K562 (cell line): Measurements from ENCODE around the gene DYRK1B. TPM values are rescaled to one million over a fixed set of nuclear protein-coding genes. Genes with fewer than 3 reads are reported as not detected.
A peak's percentile ranks its signal among the peaks of the same experiment; 100 is the strongest.

Experiments
- BCOR ChIP-seq: fragments of 450-650 bp; IDR thresholded peaks from 2 replicates; pipeline ENCODE4 v1.6.1; 2016
- DNMT1 ChIP-seq: fragments of 450-650 bp; IDR thresholded peaks from 2 replicates; pipeline ENCODE4 v1.6.1; 2016; ENCODE audit warnings: antibody characterized with exemption, mild to moderate bottlenecking
- HDAC1 ChIP-seq, 2 experiments: fragments of 450-650 bp; IDR thresholded peaks; 2 replicates each; pipeline ENCODE4 v1.6.1; 2016 to 2017; ENCODE audit warnings: inconsistent platforms in 1 of 2, mild to moderate bottlenecking in 1 of 2, moderate library complexity in 1 of 2
- MCM7 ChIP-seq, 2 experiments: fragments of 450-650 bp; IDR thresholded peaks; 2 replicates each; pipeline ENCODE4 v1.6.1; 2016 to 2018
- MEF2A ChIP-seq: IDR thresholded peaks from 2 replicates; pipeline ENCODE4 v1.6.1; 2011; ENCODE audit warnings: low read depth, mild to moderate bottlenecking, low read length, moderate library complexity; ENCODE audit not compliant: control insufficient read depth
- MEF2D ChIP-seq: conservative IDR thresholded peaks from 2 replicates; pipeline ENCODE4 v1.6.1; 2016; ENCODE audit warnings: low read depth, missing genetic modification characterization, missing compliant biosample characterization
- NUFIP1 ChIP-seq: fragments of 450-650 bp; IDR thresholded peaks from 2 replicates; pipeline ENCODE4 v1.6.1; 2018; ENCODE audit not compliant: partially characterized antibody
- SAFB ChIP-seq: fragments of 200-400 bp; formaldehyde crosslinking; IDR thresholded peaks from 2 replicates; pipeline ENCODE4 v1.6.1; 2017; ENCODE audit warnings: low read depth, low read length, borderline replicate concordance
- TAF1 ChIP-seq: IDR thresholded peaks from 2 replicates; pipeline ENCODE4 v1.6.1; 2011; ENCODE audit warnings: mild to moderate bottlenecking, low read length, moderate library complexity; ENCODE audit not compliant: insufficient read depth, control insufficient read depth, severe bottlenecking; ENCODE audit errors: extremely low read depth
- TBP ChIP-seq: optimal IDR thresholded peaks from 2 replicates; pipeline ENCODE3; 2011; ENCODE audit warnings: low read depth, low read length, improper control_type of control experiment
- ZNF174 ChIP-seq: fragments of 250-450 bp; sonication (Bioruptor Pico); IDR thresholded peaks from 2 replicates; pipeline ENCODE4 v1.4.0; 2020; ENCODE audit warnings: mild to moderate bottlenecking
- ZNF41 ChIP-seq: fragments of 250-450 bp; sonication (Bioruptor Pico); conservative IDR thresholded peaks from 2 replicates; pipeline ENCODE4 v1.4.0; 2020; ENCODE audit warnings: mild to moderate bottlenecking
- ZNF436 ChIP-seq: fragments of 250-450, 450-650 bp; sonication (Bioruptor Pico); formaldehyde crosslinking; IDR thresholded peaks from 2 replicates; pipeline ENCODE4 v1.7.0; 2020; ENCODE audit warnings: mild to moderate bottlenecking
- polyA plus RNA-seq, 8 experiments: library from polyadenylated mRNA; depleted of rRNA in 4 of 8; stranded (reverse) in 5 of 8; unstranded in 3 of 8; fragments of >200 nt; fragmentation: Nextera tagmentation in 2 of 8; fragmentation: Illumina TruSeq in 1 of 8; extraction: Ambion mirVana in 2 of 8; extraction: Trizol in 1 of 8; gene quantifications; 2 replicates each; pipeline versions ENCODE4 v1.2.1 to v1.2.3, GENCODE V29; 2011 to 2014; ENCODE audit warnings: inconsistent platforms in 1 of 8, missing spikeins in 1 of 8
- total RNA-seq, 7 experiments: library from RNA; depleted of rRNA in 6 of 7; stranded (reverse); fragments of >200 nt in 6 of 7; fragmentation: Illumina TruSeq in 2 of 7; extraction: Trizol in 2 of 7; gene quantifications; 2 replicates each; pipeline versions ENCODE4 v1.2.1 to v1.2.3, GENCODE V29; 2011 to 2021; ENCODE audit warnings: low replicate concordance in 1 of 7
- TF ChIP-seq, protein P1 (sequence below): fragments of 150-350 bp; conservative IDR thresholded peaks from 2 replicates; pipeline ENCODE4 v1.6.1; 2014; ENCODE audit warnings: low read length
- TF ChIP-seq, protein P2 (sequence below): sonication (generic); formaldehyde crosslinking; IDR thresholded peaks from 2 replicates; pipeline ENCODE4 v1.8.0; 2022; ENCODE audit warnings: mild to moderate bottlenecking, missing genetic modification reagents
- TF ChIP-seq, protein P3 (sequence below), 2 experiments: fragments of 450-650 bp; conservative IDR thresholded peaks; 2 replicates each; pipeline ENCODE4 v1.6.1; 2017; ENCODE audit warnings: mild to moderate bottlenecking in 2 of 2, moderate library complexity in 2 of 2
- TF ChIP-seq, protein P4 (sequence below): sonication (generic); formaldehyde crosslinking; IDR thresholded peaks from 2 replicates; pipeline ENCODE4 v1.8.0; 2022; ENCODE audit warnings: mild to moderate bottlenecking, low read depth, missing genetic modification reagents
- TF ChIP-seq, protein P5 (sequence below), 2 experiments: IDR thresholded peaks; 2 replicates each; pipeline ENCODE4 v1.6.1; 2012; ENCODE audit warnings: improper control_type of control experiment in 2 of 2, low read depth in 2 of 2, low read length in 2 of 2, borderline replicate concordance in 1 of 2
- TF ChIP-seq, protein P6 (sequence below): fragments of 450-650 bp; formaldehyde crosslinking; conservative IDR thresholded peaks from 2 replicates; pipeline ENCODE4 v1.4.0; 2022; ENCODE audit warnings: mild to moderate bottlenecking, missing genetic modification characterization

Gene DYRK1B
- total and polyA plus RNA-seq, 9 of the 15 experiments (the other 6 are each of a cell fraction or from before 2014, with no cell fraction given), result 0.91 to 5.2 (median 1.5) TPM; not detected in 2

DNA sequence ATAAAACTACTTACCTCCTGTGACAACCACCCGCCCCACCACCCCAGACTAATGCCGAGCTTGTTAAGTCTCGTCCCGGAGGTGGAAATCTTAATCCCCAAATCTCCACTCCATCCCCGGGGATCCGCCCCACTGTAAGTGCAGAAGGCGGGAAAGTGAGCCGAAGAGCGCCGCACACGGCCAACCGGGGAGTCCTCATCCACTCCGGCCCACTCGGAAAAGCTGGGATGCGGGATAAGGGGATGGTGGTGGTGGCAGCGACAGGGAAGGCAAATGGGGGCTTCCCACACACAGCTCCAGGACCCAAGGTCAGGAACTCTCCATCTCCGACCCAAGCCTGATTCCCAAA lies 11.6 kb upstream of the DYRK1B start (continued):
- TF ChIP-seq, protein P1, sequence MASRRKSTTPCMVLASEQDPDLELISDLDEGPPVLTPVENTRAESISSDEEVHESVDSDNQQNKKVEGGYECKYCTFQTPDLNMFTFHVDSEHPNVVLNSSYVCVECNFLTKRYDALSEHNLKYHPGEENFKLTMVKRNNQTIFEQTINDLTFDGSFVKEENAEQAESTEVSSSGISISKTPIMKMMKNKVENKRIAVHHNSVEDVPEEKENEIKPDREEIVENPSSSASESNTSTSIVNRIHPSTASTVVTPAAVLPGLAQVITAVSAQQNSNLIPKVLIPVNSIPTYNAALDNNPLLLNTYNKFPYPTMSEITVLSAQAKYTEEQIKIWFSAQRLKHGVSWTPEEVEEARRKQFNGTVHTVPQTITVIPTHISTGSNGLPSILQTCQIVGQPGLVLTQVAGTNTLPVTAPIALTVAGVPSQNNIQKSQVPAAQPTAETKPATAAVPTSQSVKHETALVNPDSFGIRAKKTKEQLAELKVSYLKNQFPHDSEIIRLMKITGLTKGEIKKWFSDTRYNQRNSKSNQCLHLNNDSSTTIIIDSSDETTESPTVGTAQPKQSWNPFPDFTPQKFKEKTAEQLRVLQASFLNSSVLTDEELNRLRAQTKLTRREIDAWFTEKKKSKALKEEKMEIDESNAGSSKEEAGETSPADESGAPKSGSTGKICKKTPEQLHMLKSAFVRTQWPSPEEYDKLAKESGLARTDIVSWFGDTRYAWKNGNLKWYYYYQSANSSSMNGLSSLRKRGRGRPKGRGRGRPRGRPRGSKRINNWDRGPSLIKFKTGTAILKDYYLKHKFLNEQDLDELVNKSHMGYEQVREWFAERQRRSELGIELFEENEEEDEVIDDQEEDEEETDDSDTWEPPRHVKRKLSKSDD, result no peak
- TF ChIP-seq TBP, result no peak
- TF ChIP-seq SAFB, result no peak
- 0 out of 2 replicates have a peak, but pooled peaks have one; percentile 2 for TF ChIP-seq BCOR
- TF ChIP-seq, protein P2, sequence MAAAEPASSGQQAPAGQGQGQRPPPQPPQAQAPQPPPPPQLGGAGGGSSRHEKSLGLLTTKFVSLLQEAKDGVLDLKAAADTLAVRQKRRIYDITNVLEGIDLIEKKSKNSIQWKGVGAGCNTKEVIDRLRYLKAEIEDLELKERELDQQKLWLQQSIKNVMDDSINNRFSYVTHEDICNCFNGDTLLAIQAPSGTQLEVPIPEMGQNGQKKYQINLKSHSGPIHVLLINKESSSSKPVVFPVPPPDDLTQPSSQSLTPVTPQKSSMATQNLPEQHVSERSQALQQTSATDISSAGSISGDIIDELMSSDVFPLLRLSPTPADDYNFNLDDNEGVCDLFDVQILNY (CRISPR knock-in tag), result no peak
- no peak for TF ChIP-seq NUFIP1
- TF ChIP-seq, protein P3, sequence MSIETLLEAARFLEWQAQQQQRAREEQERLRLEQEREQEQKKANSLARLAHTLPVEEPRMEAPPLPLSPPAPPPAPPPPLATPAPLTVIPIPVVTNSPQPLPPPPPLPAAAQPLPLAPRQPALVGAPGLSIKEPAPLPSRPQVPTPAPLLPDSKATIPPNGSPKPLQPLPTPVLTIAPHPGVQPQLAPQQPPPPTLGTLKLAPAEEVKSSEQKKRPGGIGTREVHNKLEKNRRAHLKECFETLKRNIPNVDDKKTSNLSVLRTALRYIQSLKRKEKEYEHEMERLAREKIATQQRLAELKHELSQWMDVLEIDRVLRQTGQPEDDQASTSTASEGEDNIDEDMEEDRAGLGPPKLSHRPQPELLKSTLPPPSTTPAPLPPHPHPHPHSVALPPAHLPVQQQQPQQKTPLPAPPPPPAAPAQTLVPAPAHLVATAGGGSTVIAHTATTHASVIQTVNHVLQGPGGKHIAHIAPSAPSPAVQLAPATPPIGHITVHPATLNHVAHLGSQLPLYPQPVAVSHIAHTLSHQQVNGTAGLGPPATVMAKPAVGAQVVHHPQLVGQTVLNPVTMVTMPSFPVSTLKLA (conservative IDR thresholded peaks at IDR 0.05), result no peak
- TF ChIP-seq TAF1, result peak; percentile 46
- TF ChIP-seq HDAC1 (IDR thresholded peaks at IDR 0.05), result peak in 1 of 2 experiments; percentile 20; a peak in 2 of 4 replicates
- TF ChIP-seq ZNF174, result no peak
- no peak for TF ChIP-seq MCM7 (IDR thresholded peaks at IDR 0.05)
- TF ChIP-seq, protein P4, sequence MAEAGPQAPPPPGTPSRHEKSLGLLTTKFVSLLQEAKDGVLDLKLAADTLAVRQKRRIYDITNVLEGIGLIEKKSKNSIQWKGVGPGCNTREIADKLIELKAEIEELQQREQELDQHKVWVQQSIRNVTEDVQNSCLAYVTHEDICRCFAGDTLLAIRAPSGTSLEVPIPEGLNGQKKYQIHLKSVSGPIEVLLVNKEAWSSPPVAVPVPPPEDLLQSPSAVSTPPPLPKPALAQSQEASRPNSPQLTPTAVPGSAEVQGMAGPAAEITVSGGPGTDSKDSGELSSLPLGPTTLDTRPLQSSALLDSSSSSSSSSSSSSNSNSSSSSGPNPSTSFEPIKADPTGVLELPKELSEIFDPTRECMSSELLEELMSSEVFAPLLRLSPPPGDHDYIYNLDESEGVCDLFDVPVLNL (CRISPR knock-in tag), result no peak
- TF ChIP-seq, protein P5, sequence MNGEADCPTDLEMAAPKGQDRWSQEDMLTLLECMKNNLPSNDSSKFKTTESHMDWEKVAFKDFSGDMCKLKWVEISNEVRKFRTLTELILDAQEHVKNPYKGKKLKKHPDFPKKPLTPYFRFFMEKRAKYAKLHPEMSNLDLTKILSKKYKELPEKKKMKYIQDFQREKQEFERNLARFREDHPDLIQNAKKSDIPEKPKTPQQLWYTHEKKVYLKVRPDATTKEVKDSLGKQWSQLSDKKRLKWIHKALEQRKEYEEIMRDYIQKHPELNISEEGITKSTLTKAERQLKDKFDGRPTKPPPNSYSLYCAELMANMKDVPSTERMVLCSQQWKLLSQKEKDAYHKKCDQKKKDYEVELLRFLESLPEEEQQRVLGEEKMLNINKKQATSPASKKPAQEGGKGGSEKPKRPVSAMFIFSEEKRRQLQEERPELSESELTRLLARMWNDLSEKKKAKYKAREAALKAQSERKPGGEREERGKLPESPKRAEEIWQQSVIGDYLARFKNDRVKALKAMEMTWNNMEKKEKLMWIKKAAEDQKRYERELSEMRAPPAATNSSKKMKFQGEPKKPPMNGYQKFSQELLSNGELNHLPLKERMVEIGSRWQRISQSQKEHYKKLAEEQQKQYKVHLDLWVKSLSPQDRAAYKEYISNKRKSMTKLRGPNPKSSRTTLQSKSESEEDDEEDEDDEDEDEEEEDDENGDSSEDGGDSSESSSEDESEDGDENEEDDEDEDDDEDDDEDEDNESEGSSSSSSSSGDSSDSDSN (IDR thresholded peaks at IDR 0.05; ENCODE audit: borderline replicate concordance in 1 of 2, low read depth in 2 of 2, low read length in 2 of 2), result 0 out of 4 replicates have a peak, but pooled peaks of 1 of the 2 experiments have one; percentile 43
- no peak for TF ChIP-seq MEF2D (tag)
- TF ChIP-seq DNMT1, result no peak
- TF ChIP-seq ZNF41 (CRISPR knock-in tag), result no peak
- no peak for TF ChIP-seq MEF2A
- TF ChIP-seq ZNF436 (CRISPR knock-in tag), result no peak
- TF ChIP-seq, protein P6, sequence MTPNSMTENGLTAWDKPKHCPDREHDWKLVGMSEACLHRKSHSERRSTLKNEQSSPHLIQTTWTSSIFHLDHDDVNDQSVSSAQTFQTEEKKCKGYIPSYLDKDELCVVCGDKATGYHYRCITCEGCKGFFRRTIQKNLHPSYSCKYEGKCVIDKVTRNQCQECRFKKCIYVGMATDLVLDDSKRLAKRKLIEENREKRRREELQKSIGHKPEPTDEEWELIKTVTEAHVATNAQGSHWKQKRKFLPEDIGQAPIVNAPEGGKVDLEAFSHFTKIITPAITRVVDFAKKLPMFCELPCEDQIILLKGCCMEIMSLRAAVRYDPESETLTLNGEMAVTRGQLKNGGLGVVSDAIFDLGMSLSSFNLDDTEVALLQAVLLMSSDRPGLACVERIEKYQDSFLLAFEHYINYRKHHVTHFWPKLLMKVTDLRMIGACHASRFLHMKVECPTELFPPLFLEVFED, result no peak
